Endodermal cell (in vitro differentiated cells): ENCODE data around the gene PSMA7. TPM values are rescaled to one million over a fixed set of nuclear protein-coding genes. Genes with fewer than 3 reads are reported as not detected.
A peak's percentile ranks its signal among the peaks of the same experiment; 100 is the strongest.

Experiments used
- DNase-seq: peaks from one replicate; pipeline ENCODE4 v3.0.0-alpha.2; 2017
- H3K27ac ChIP-seq: 2 replicates; pipeline ENCODE4 v1.5.1; 2013; ENCODE audit warnings: mild to moderate bottlenecking, low read depth, low read length, moderate library complexity
- H3K27me3 ChIP-seq: 2 replicates; pipeline ENCODE4 v1.6.1; 2013; ENCODE audit warnings: mild to moderate bottlenecking, low read length, moderate library complexity; ENCODE audit not compliant: insufficient read depth, control insufficient read depth, poor library complexity, severe bottlenecking
- H3K36me3 ChIP-seq: 2 replicates; pipeline ENCODE4 v1.7.0; 2013; ENCODE audit warnings: mild to moderate bottlenecking, low read length, moderate library complexity; ENCODE audit not compliant: control insufficient read depth, insufficient read depth
- H3K4me1 ChIP-seq: one replicate; pipeline ENCODE4 v1.7.0; 2013; ENCODE audit warnings: low read length; ENCODE audit not compliant: control insufficient read depth, insufficient read depth
- H3K4me3 ChIP-seq: 2 replicates; pipeline ENCODE4 v1.5.1; 2013; ENCODE audit warnings: mild to moderate bottlenecking, low read length, moderate library complexity
- H3K9ac ChIP-seq: 2 replicates; pipeline ENCODE4 v1.6.1; 2013; ENCODE audit warnings: mild to moderate bottlenecking, low read length, moderate library complexity; ENCODE audit not compliant: poor library complexity, severe bottlenecking; ENCODE audit errors: extremely low read depth
- H3K9me3 ChIP-seq: 2 replicates; pipeline ENCODE4 v1.6.1; 2013; ENCODE audit warnings: mild to moderate bottlenecking, low read length, moderate library complexity; ENCODE audit not compliant: control insufficient read depth
- H3K27ac Mint-ChIP-seq: 2 replicates; pipeline ENCODE4 v1.8.0; 2020; ENCODE audit warnings: mixed read lengths
- H3K27me3 Mint-ChIP-seq: 2 replicates; pipeline ENCODE4 v1.8.0; 2021; ENCODE audit warnings: mild to moderate bottlenecking, mixed read lengths; ENCODE audit not compliant: insufficient read depth
- H3K36me3 Mint-ChIP-seq: 2 replicates; pipeline ENCODE4 v1.8.0; 2020; ENCODE audit warnings: low read depth, mixed read lengths
- H3K4me1 Mint-ChIP-seq: 2 replicates; pipeline ENCODE4 v1.8.0; 2020; ENCODE audit warnings: mixed read lengths
- H3K4me3 Mint-ChIP-seq: 2 replicates; pipeline ENCODE4 v1.8.0; 2020; ENCODE audit warnings: mild to moderate bottlenecking, moderate library complexity, mixed read lengths
- H3K9me3 Mint-ChIP-seq: 2 replicates; pipeline ENCODE4 v1.8.0; 2020; ENCODE audit warnings: mild to moderate bottlenecking, mixed read lengths
- WGBS, 2 experiments: methylation state at CpG; one replicate each; pipeline versions ENCODE4 v1.1.5 to v1.1.7; 2013; ENCODE audit warnings: missing lambda C conversion rate in 2 of 2, mixed read lengths in 1 of 2; ENCODE audit not compliant: insufficient coverage in 1 of 2, insufficient read length in 1 of 2; 5-methylcytosine and 5-hydroxymethylcytosine counted together
- total RNA-seq, 2 donors: library from RNA; stranded (reverse); fragmentation: NEBNext Ultra II Directional in 1 of 2; extraction: Animal tissue kit (Norgen Biotek cat#: 25700) in 1 of 2; gene quantifications; 2 replicates in 1 of 2; 3 replicates in 1 of 2; pipeline ENCODE4 v1.2.1, GENCODE V29; 2021
- TF ChIP-seq, protein P1 (sequence below): fragments of 200-600 bp; sonication (generic); conservative IDR thresholded peaks from 2 replicates; pipeline ENCODE4 v1.5.0; 2021; ENCODE audit warnings: antibody characterized with exemption, mild to moderate bottlenecking

Gene PSMA7
- total RNA-seq, 2 donors from 2014 or later, result 279 to 280 TPM

DNA sequence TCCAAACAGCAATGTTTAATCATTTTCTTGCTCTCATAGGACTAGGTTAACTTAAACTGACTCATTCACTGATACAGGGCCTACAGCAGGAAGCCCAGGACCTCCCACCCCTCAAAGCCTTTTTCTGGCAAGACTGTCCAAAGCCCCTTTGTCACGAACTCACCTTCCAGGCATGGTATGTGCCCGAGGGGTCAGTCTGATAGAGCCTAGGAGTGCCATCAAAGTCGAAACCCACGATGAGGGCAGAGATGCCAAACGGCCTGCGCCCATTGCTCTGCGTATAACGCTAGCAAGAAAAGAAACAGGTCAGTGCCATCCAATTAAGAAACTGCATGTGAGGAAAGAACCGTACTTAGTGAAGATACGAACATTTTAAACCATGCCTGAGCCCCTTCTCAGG, 4.3 kb downstream of the PSMA7 start:
- H3K9me3 Mint-ChIP-seq, result no peaks in the 10 kb centered on the region
- no peak for DNase-seq
- WGBS, 2 experiments, result 95 to 97% methylated on average over 10 of the region's 10 CpGs
- H3K9me3 ChIP-seq, result no peaks in the 10 kb centered on the region
- no peak overlapping the region for H3K27ac ChIP-seq
- H3K27ac Mint-ChIP-seq, result no peak overlapping the region
- H3K4me1 ChIP-seq, result peaks cover 6% of the 10 kb centered on the region
- no peak overlapping the region for H3K9ac ChIP-seq
- H3K36me3 ChIP-seq, result peaks cover 75% of the 10 kb centered on the region
- peaks cover 67% of the 10 kb centered on the region for H3K36me3 Mint-ChIP-seq
- peaks cover 19% of the 10 kb centered on the region for H3K4me1 Mint-ChIP-seq
- TF ChIP-seq, protein P1, sequence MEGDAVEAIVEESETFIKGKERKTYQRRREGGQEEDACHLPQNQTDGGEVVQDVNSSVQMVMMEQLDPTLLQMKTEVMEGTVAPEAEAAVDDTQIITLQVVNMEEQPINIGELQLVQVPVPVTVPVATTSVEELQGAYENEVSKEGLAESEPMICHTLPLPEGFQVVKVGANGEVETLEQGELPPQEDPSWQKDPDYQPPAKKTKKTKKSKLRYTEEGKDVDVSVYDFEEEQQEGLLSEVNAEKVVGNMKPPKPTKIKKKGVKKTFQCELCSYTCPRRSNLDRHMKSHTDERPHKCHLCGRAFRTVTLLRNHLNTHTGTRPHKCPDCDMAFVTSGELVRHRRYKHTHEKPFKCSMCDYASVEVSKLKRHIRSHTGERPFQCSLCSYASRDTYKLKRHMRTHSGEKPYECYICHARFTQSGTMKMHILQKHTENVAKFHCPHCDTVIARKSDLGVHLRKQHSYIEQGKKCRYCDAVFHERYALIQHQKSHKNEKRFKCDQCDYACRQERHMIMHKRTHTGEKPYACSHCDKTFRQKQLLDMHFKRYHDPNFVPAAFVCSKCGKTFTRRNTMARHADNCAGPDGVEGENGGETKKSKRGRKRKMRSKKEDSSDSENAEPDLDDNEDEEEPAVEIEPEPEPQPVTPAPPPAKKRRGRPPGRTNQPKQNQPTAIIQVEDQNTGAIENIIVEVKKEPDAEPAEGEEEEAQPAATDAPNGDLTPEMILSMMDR, result no peak
- no peak overlapping the region for H3K4me3 ChIP-seq
- no peak overlapping the region for H3K4me3 Mint-ChIP-seq
- H3K27me3 Mint-ChIP-seq, result no peaks in the 10 kb centered on the region
- no peaks in the 10 kb centered on the region for H3K27me3 ChIP-seq

DNA sequence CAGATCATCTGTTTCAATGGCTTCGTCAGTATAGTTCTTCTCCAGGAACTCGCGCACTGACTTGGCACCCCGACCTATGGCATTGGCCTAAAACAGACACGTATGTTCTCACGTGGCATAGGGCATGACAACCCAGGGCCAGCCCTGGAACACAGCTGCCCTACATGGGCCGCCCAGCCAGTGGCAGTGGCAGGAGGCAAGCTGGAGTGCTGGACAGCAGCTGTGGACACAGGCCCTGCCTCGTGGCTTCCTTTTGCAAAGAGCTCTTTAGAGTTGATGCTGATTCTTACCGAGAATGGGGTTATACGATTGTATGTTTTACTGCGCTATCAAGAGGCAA, 5.0 kb downstream of the PSMA7 start:
- H3K4me3 Mint-ChIP-seq, result no peak overlapping the region

GRCh38 chr20:62137478-62138203, 5.6 kb downstream of the PSMA7 start:
- H3K4me3 Mint-ChIP-seq, result no peak overlapping the region
- H3K36me3 Mint-ChIP-seq, result peaks cover 79% of the 10 kb centered on the region
- DNase-seq, result peak; percentile 43
- peak overlapping the region; percentile 57 for H3K27ac Mint-ChIP-seq
- WGBS, 2 experiments, result 94 to 95% methylated on average over 8 of the region's 8 CpGs
- Histone ChIP-seq H3K9ac (no peak overlapping the region), H3K4me3 (no peak overlapping the region), H3K9me3 (no peaks in the 10 kb centered on the region), H3K27ac (no peak overlapping the region), H3K4me1 (peaks cover 6% of the 10 kb centered on the region), H3K36me3 (peaks cover 84% of the 10 kb centered on the region), H3K27me3 (no peaks in the 10 kb centered on the region)
- H3K9me3 Mint-ChIP-seq, result no peaks in the 10 kb centered on the region
- TF ChIP-seq, protein P1, result no peak
- H3K4me1 Mint-ChIP-seq, result peaks cover 19% of the 10 kb centered on the region
- H3K27me3 Mint-ChIP-seq, result no peaks in the 10 kb centered on the region

More for the DNA sequence above, 5.0 kb downstream of the PSMA7 start:
- 86 to 90% methylated on average over 7 to 11 of the region's 11 CpGs for WGBS, 2 experiments
- Histone ChIP-seq H3K9ac (no peak overlapping the region), H3K9me3 (no peaks in the 10 kb centered on the region), H3K4me1 (peaks cover 6% of the 10 kb centered on the region), H3K4me3 (no peak overlapping the region), H3K36me3 (peaks cover 81% of the 10 kb centered on the region), H3K27ac (no peak overlapping the region), H3K27me3 (no peaks in the 10 kb centered on the region)
- H3K4me1 Mint-ChIP-seq, result peaks cover 19% of the 10 kb centered on the region
- H3K9me3 Mint-ChIP-seq, result no peaks in the 10 kb centered on the region
- H3K27me3 Mint-ChIP-seq, result no peaks in the 10 kb centered on the region
- peaks cover 74% of the 10 kb centered on the region for H3K36me3 Mint-ChIP-seq
- no peak for DNase-seq
- H3K27ac Mint-ChIP-seq, result no peak overlapping the region
- TF ChIP-seq, protein P1, result no peak
